Effector memory CD4-positive, alpha-beta T cell (primary cell): ENCODE data around the gene CNKSR1.
"Not testable (repeated sequence)": the region's sequence is repeated elsewhere in the genome, so short reads cannot be mapped to it uniquely, and the experiment has no call there.

ENCODE experiments used
- DNase-seq, 3 donors: peaks; one replicate each; pipeline ENCODE4 v3.0.0-alpha.2; 2020
- H3K27ac ChIP-seq: 2 replicates; pipeline ENCODE4 v1.7.0; 2013; ENCODE audit warnings: mild to moderate bottlenecking, low read length, moderate library complexity; ENCODE audit not compliant: insufficient read depth, poor library complexity, severe bottlenecking
- H3K27me3 ChIP-seq: replicated peaks from 2 replicates; pipeline ENCODE4 v1.7.0; 2013; ENCODE audit warnings: mild to moderate bottlenecking, low read length; ENCODE audit not compliant: insufficient read depth, control insufficient read depth, poor library complexity, severe bottlenecking
- H3K36me3 ChIP-seq: 2 replicates; pipeline ENCODE4 v1.7.0; 2013; ENCODE audit warnings: mild to moderate bottlenecking, low read length, moderate library complexity; ENCODE audit not compliant: control insufficient read depth, insufficient read depth
- H3K4me1 ChIP-seq: 2 replicates; pipeline ENCODE4 v1.7.0; 2013; ENCODE audit warnings: low read length, mild to moderate bottlenecking; ENCODE audit not compliant: control insufficient read depth, insufficient read depth, poor library complexity, severe bottlenecking
- H3K4me3 ChIP-seq: 2 replicates; pipeline ENCODE4 v1.7.0; 2013; ENCODE audit warnings: low read length, low read depth, mild to moderate bottlenecking; ENCODE audit not compliant: insufficient read depth, poor library complexity, severe bottlenecking
- H3K9me3 ChIP-seq: 2 replicates; pipeline ENCODE4 v1.7.0; 2013; ENCODE audit warnings: mild to moderate bottlenecking, low read length, moderate library complexity; ENCODE audit not compliant: control insufficient read depth

Gene CNKSR1

DNA sequence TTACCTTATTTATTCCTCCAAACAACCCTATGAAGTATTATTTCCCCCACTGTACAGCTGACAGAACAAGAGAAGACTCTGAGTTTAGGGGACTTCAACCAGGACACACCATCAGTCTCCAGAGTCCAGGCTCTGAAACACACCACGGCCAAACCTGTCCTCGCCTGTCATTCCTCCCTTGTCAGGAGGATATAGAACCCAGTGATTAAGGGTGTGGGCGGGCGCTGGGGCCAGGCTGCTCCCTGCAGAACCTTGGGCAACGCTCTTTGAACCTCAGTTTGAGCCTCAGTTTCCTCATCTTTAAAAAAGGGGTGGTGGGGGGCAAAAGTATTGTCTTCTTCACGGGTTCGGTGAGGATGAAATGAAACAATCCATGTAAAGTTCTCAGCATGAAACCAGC, 47.3 kb downstream of the CNKSR1 start:
- peaks cover 8% of the 10 kb centered on the region for H3K27me3 ChIP-seq
- no peak overlapping the region for H3K27ac ChIP-seq
- no peaks in the 10 kb centered on the region for H3K9me3 ChIP-seq
- DNase-seq, result no peak
- peaks cover 7% of the 10 kb centered on the region for H3K4me1 ChIP-seq
- H3K4me3 ChIP-seq, result no peak overlapping the region
- H3K36me3 ChIP-seq, result no peaks in the 10 kb centered on the region

DNA sequence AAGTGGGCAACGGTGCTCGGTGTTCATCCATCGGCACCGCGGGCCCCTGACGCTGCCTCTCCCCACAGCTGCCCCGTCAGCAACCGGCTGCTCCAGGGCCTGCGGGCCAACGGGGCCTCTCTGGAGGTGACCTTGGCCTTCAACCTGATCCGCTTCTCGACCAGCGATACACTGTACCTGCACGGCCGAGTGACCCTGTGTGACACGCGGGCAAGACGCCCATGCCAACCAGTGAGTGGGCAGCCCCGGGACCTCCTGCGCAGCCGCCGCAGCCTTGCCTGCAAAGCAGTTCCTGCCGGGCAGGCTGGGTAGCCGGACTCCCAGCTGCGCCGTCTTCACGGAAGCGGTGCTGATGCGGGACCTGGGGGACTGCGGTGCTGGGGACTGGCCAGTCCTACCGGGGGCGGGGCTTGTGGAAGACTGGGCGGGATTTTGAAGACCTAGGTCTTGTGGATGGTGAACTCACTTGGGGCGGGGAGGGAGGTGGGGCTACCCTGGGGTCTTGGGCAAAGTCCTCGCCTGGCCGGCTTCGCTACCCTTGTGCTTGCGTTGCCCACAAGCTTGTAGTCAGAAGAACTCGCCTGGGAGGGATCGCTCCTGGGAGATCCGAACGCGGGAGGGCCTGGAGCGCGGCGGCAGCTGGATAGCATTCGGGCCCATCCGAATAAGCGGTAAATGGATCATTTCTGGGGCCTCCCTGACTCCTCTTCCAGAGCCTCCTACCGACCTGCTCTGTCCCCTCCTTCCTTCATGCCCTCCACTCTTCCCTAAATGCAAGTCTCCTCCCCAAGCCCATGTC, 47.9 kb downstream of the CNKSR1 start:
- peaks cover 7% of the 10 kb centered on the region for H3K4me1 ChIP-seq
- peaks cover 8% of the 10 kb centered on the region for H3K27me3 ChIP-seq
- H3K27ac ChIP-seq, result no peak overlapping the region
- peak overlapping the region; percentile 40 for H3K4me3 ChIP-seq
- H3K9me3 ChIP-seq, result no peaks in the 10 kb centered on the region
- no peaks in the 10 kb centered on the region for H3K36me3 ChIP-seq
- peak; percentile 7 to 35 (median 15) for DNase-seq

DNA sequence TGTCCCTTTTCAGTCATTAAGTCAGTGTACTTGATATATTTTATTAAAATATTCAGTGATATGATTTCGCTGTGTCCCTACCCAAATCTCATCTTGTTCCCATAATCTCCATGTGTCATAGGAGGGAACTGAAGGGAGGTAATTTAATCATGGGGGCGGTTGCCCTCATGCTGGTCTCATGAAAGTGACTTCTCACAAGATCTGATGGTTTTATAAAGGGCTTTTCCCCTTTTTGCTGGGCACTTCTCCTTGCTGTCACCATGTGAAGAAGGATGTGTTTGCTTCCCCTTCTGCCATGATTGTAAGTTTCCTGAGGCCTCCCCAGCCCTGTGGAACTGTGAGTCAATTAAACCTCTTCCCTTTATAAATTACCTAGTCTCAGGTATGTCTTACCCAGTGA, 53.4 kb downstream of the CNKSR1 start:
- DNase-seq, H3K9me3 ChIP-seq, H3K36me3 ChIP-seq, H3K27ac ChIP-seq, H3K27me3 ChIP-seq, H3K4me3 ChIP-seq: not testable (repeated sequence)
- peaks cover 10% of the 10 kb centered on the region for H3K4me1 ChIP-seq

DNA sequence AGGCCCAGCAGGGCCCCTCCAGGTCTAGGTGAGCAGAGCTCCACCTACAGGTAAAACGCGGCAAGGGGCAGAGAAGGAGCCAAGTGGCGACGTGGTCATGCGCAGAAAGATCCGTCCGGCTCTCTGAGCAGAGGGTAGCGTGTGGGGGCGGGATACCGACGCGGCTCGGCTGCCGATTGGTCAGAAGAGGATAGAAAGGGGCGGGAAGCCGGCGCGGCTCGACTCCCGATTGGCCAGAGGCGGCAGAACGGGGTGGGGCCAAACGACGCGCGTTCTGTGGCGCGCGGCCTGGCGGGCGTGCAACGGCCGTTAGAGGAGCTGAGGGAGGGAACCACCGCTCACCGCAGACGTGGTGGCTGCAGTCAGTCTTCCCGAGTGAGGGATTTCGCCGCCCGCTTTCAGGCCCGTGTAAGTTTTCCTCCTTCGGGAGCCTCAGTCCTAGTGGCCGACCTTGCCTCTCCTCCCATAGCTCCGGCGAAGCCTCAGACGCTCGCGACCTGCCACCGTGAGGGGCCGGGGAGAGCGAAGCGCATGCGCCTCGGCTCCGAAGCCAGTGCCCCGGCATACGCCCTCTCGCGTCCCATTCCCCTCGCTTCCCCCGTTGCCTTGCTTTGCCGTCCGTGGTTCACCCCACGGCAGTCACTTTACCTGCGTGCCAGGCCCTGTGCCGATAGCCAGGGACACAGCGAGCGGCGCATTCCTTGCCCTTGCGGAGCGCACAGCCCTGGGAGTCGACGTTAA, 56.8 kb downstream of the CNKSR1 start, which contains the start of gene CEP85:
TSS of gene CEP85 (plus strand) at position 298 of the 741 bp plus-strand sequence. CDS start 5,584 bp downstream, outside the sequence.
- H3K27me3 ChIP-seq, result no peaks in the 10 kb centered on the region
- H3K9me3 ChIP-seq, result no peaks in the 10 kb centered on the region
- H3K4me1 ChIP-seq, result peaks cover 9% of the 10 kb centered on the region
- H3K27ac ChIP-seq, result peak within 1 kb of the TSS; percentile 84
- peak within 1 kb of the TSS; percentile 88 for H3K4me3 ChIP-seq
- H3K36me3 ChIP-seq, result no peaks in the 10 kb centered on the region
- peak; percentile 96 to 99 (median 97) for DNase-seq

DNA sequence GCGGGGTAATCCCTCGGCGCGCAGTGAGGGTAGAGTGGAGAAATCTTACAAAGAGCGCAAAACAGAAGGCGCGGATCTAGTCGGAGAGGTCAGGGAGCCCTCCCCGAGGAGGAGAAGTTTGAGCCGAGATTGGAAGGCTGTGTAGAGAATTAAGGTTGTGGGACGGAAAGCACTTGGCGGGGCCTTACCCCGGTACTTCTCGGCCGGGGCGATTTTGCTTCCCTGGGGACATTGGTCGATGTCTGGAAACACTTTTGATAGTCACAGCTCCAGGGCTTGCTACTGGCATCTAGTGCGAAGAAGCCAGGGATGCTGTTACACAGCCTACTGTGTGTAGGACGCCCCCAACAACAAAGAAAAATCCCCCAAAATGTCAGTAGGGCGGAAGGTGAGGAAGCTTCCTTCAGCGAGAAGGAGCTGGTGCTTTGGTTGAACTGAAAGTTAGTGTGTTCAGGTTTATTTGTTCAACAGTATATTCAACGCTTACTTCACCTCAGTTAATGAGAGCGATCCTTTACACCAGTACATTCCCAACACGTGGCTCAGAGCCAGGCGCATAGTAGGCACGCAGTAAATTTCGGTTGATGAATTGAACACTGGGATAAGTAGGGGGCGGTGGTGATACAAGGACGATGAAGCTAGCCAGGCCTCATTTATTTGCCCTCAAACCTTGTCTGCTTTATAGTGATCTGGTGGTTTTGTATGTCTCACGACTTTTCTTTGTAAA, 57.5 kb downstream of the CNKSR1 start:
- Histone ChIP-seq H3K36me3 (no peaks in the 10 kb centered on the region), H3K27ac (peak overlapping the region; percentile 84), H3K4me1 (peaks cover 9% of the 10 kb centered on the region), H3K27me3 (no peaks in the 10 kb centered on the region), H3K9me3 (no peaks in the 10 kb centered on the region), H3K4me3 (peak overlapping the region; percentile 88)
- no peak for DNase-seq

DNA sequence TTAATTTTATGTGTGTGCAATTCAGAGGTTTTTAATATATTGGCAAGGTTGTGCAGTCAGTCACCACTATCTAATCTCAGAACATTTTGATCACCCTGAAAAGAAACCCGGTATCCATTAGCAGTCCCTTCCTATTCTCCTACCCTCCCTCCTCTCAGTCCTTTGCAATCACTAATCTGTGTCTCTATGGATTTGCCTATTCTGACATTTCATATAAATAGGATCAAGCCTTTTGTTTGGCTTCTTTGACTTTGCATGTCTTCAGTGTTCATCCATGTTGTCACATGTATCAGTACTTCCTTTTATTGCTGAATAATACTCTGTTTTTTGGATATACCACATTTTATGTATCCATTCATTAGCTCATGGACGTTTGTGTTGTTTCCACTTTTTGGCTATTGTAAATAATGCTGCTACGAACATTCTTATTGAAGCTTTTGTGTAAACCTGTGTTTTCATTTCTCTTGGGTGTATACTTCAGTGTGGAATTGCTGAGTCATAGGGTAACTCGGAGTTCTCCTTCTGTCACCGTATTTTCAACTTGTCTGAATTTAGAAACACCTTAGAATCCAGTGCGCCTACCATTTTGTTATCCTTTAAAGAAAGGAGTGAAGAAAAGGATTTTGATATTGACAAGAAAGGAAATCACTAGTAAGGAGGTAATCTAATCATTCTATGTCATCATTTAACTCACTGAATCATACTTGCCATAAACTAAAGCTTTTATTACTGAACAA, 60.1 kb downstream of the CNKSR1 start:
- H3K4me3 ChIP-seq, result no peak overlapping the region
- DNase-seq, result no peak
- H3K9me3 ChIP-seq, result no peaks in the 10 kb centered on the region
- H3K36me3 ChIP-seq, result peaks cover 5% of the 10 kb centered on the region
- H3K27me3 ChIP-seq, result no peaks in the 10 kb centered on the region
- H3K27ac ChIP-seq, result no peak overlapping the region
- peaks cover 9% of the 10 kb centered on the region for H3K4me1 ChIP-seq
